Mammary epithelial cell (primary cell): ENCODE results near the gene LDLRAD4.

Experiments used
- EZH2 ChIP-seq: IDR thresholded peaks from 2 replicates; pipeline ENCODE4 v1.6.1; 2012; ENCODE audit warnings: low read length, inconsistent platforms, borderline replicate concordance
- TF ChIP-seq, protein P1 (sequence below), 2 donors: IDR thresholded peaks in 1 of 2; conservative IDR thresholded peaks in 1 of 2; 2 replicates each; pipeline ENCODE4 v1.5.1; 2011 to 2012; ENCODE audit warnings: inconsistent platforms in 2 of 2, low read length in 2 of 2, mild to moderate bottlenecking in 2 of 2, control low read depth in 1 of 2, low read depth in 1 of 2; ENCODE audit not compliant: insufficient read depth in 1 of 2; ENCODE audit errors: extremely low read depth in 1 of 2

GRCh38 chr18:13526519-13526918 is 308.0 kb downstream of the LDLRAD4 start:
- TF ChIP-seq, protein P1, sequence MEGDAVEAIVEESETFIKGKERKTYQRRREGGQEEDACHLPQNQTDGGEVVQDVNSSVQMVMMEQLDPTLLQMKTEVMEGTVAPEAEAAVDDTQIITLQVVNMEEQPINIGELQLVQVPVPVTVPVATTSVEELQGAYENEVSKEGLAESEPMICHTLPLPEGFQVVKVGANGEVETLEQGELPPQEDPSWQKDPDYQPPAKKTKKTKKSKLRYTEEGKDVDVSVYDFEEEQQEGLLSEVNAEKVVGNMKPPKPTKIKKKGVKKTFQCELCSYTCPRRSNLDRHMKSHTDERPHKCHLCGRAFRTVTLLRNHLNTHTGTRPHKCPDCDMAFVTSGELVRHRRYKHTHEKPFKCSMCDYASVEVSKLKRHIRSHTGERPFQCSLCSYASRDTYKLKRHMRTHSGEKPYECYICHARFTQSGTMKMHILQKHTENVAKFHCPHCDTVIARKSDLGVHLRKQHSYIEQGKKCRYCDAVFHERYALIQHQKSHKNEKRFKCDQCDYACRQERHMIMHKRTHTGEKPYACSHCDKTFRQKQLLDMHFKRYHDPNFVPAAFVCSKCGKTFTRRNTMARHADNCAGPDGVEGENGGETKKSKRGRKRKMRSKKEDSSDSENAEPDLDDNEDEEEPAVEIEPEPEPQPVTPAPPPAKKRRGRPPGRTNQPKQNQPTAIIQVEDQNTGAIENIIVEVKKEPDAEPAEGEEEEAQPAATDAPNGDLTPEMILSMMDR (conservative IDR thresholded peaks at IDR 0.05 in 1 of 2, IDR thresholded peaks at IDR 0.05 in 1 of 2; ENCODE audit: extremely low read depth in 1 of 2, insufficient read depth in 1 of 2, low read depth in 1 of 2, low read length in 2 of 2) = no peak
- TF ChIP-seq EZH2 = no peak
